SK-N-SH treated with all-trans-retinoic acid at 6 μM for 48 hours (cell line): ENCODE results near the gene GJD2.

Experiments
- RARB ChIP-seq: fragments of 250-450 bp; sonication (Bioruptor Pico); IDR thresholded peaks from 2 replicates; pipeline ENCODE4 v1.8.0; 2021; ENCODE audit warnings: mild to moderate bottlenecking, moderate library complexity
- ZFP3 ChIP-seq: fragments of 250-450 bp; sonication (Bioruptor Pico); IDR thresholded peaks from 2 replicates; pipeline ENCODE4 v1.5.0; 2020; ENCODE audit warnings: mild to moderate bottlenecking, moderate library complexity
- TF ChIP-seq, protein P1 (sequence below): fragments of 250-450 bp; sonication (Bioruptor Pico); IDR thresholded peaks from 2 replicates; pipeline ENCODE4 v1.5.1; 2020; ENCODE audit warnings: low read depth, mild to moderate bottlenecking, moderate library complexity
- TF ChIP-seq, protein P2 (sequence below): fragments of 250-450 bp; sonication (Bioruptor Pico); IDR thresholded peaks from 2 replicates; pipeline ENCODE4 v1.8.0; 2021; ENCODE audit warnings: low read depth, mild to moderate bottlenecking, moderate library complexity, borderline replicate concordance
- TF ChIP-seq, protein P3 (sequence below): fragments of 250-450 bp; sonication (Bioruptor Pico); IDR thresholded peaks from 2 replicates; pipeline ENCODE4 v1.5.1; 2021; ENCODE audit warnings: mild to moderate bottlenecking, moderate library complexity
- TF ChIP-seq, protein P4 (sequence below): fragments of 250-450 bp; sonication (Bioruptor Pico); IDR thresholded peaks from 2 replicates; pipeline ENCODE4 v1.8.0; 2020; ENCODE audit warnings: mild to moderate bottlenecking, moderate library complexity, borderline replicate concordance

DNA sequence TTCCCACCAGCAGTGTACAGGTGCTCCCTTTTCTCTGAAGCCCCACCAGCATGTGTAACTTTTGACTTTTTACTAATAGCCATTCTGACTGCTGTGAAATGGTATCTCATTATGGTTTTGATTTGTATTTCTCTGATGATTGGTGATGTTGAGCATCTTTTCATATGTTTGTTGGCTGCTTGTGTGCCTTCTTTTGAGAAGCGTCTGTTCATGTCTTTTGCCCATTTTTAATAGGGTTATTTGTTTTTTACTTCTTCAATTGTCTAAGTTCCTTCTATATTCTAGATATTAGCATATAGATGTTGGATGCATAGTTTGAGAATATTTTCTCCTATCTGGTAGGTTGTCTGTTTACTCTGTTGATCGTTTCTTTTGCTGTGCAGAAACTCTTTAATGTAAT, 25.9 kb upstream of the GJD2 start:
- TF ChIP-seq, protein P1, sequence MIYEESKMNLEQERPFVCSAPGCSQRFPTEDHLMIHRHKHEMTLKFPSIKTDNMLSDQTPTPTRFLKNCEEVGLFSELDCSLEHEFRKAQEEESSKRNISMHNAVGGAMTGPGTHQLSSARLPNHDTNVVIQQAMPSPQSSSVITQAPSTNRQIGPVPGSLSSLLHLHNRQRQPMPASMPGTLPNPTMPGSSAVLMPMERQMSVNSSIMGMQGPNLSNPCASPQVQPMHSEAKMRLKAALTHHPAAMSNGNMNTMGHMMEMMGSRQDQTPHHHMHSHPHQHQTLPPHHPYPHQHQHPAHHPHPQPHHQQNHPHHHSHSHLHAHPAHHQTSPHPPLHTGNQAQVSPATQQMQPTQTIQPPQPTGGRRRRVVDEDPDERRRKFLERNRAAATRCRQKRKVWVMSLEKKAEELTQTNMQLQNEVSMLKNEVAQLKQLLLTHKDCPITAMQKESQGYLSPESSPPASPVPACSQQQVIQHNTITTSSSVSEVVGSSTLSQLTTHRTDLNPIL (CRISPR knock-in tag), result no peak
- TF ChIP-seq ZFP3 (CRISPR knock-in tag) (no peak), RARB (CRISPR knock-in tag) (no peak)
- TF ChIP-seq, protein P2, sequence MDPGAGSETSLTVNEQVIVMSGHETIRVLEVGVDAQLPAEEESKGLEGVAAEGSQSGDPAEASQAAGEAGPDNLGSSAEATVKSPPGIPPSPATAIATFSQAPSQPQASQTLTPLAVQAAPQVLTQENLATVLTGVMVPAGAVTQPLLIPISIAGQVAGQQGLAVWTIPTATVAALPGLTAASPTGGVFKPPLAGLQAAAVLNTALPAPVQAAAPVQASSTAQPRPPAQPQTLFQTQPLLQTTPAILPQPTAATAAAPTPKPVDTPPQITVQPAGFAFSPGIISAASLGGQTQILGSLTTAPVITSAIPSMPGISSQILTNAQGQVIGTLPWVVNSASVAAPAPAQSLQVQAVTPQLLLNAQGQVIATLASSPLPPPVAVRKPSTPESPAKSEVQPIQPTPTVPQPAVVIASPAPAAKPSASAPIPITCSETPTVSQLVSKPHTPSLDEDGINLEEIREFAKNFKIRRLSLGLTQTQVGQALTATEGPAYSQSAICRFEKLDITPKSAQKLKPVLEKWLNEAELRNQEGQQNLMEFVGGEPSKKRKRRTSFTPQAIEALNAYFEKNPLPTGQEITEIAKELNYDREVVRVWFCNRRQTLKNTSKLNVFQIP, result no peak
- TF ChIP-seq, protein P3, sequence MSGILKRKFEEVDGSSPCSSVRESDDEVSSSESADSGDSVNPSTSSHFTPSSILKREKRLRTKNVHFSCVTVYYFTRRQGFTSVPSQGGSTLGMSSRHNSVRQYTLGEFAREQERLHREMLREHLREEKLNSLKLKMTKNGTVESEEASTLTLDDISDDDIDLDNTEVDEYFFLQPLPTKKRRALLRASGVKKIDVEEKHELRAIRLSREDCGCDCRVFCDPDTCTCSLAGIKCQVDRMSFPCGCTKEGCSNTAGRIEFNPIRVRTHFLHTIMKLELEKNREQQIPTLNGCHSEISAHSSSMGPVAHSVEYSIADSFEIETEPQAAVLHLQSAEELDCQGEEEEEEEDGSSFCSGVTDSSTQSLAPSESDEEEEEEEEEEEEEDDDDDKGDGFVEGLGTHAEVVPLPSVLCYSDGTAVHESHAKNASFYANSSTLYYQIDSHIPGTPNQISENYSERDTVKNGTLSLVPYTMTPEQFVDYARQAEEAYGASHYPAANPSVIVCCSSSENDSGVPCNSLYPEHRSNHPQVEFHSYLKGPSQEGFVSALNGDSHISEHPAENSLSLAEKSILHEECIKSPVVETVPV (CRISPR knock-in tag), result no peak
- TF ChIP-seq, protein P4, sequence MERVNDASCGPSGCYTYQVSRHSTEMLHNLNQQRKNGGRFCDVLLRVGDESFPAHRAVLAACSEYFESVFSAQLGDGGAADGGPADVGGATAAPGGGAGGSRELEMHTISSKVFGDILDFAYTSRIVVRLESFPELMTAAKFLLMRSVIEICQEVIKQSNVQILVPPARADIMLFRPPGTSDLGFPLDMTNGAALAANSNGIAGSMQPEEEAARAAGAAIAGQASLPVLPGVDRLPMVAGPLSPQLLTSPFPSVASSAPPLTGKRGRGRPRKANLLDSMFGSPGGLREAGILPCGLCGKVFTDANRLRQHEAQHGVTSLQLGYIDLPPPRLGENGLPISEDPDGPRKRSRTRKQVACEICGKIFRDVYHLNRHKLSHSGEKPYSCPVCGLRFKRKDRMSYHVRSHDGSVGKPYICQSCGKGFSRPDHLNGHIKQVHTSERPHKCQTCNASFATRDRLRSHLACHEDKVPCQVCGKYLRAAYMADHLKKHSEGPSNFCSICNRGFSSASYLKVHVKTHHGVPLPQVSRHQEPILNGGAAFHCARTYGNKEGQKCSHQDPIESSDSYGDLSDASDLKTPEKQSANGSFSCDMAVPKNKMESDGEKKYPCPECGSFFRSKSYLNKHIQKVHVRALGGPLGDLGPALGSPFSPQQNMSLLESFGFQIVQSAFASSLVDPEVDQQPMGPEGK (CRISPR knock-in tag), result no peak
